ENCODE results near the gene SOWAHB.

The SOWAHB gene

GRCh38 chr4:76856243-76857073, 41.5 kb downstream of the SOWAHB start:
- FAIRE-seq, result no peak
- peak; percentile 49 for DNase-seq (ENCODE audit: low spot score)

- no peak for DNase-seq (ENCODE audit: low spot score)
- FAIRE-seq, result no peak
Observed at GRCh38 chr4:76854858-76855257, 43.1 kb downstream of the SOWAHB start.

GRCh38 chr4:76851375-76851774, 46.6 kb downstream of the SOWAHB start:
- no peak for FAIRE-seq
- DNase-seq (ENCODE audit: low spot score), result no peak

- DNase-seq (ENCODE audit: low spot score) (peak; percentile 69), FAIRE-seq (no peak)
Observed at GRCh38 chr4:76850010-76850441, 47.9 kb downstream of the SOWAHB start.
